DOHH2 (cell line): ENCODE data around the gene TERB1.

ENCODE experiments used
- H3F3A ChIP-seq: fragments of 200-600 bp; sonication (generic), shearing (Covaris generic); 2 replicates; pipeline ENCODE4 v1.6.0; 2016; ENCODE audit warnings: antibody characterized with exemption, mild to moderate bottlenecking; ENCODE audit not compliant: control insufficient read depth, insufficient read depth
- H3K27ac ChIP-seq: fragments of 200-600 bp; sonication (generic); 2 replicates; pipeline ENCODE4 v1.5.1; 2014; ENCODE audit warnings: low read depth, mild to moderate bottlenecking, low read length, moderate library complexity
- H3K27me3 ChIP-seq: fragments of 200-600 bp; sonication (generic); 2 replicates; pipeline ENCODE4 v1.6.1; 2014; ENCODE audit warnings: mild to moderate bottlenecking, low read length, mixed read lengths; ENCODE audit not compliant: control insufficient read depth
- H3K36me3 ChIP-seq: fragments of 200-600 bp; sonication (generic); 2 replicates; pipeline ENCODE4 v1.6.1; 2014; ENCODE audit warnings: mild to moderate bottlenecking, low read length, moderate library complexity, mixed read lengths; ENCODE audit not compliant: control insufficient read depth
- H3K4me1 ChIP-seq: fragments of 200-600 bp; sonication (generic); 2 replicates; pipeline ENCODE4 v1.6.1; 2014; ENCODE audit warnings: mild to moderate bottlenecking, low read length, mixed read lengths; ENCODE audit not compliant: control insufficient read depth
- H3K4me2 ChIP-seq: fragments of 200-600 bp; sonication (generic); 2 replicates; pipeline ENCODE4 v1.6.0; 2014; ENCODE audit warnings: mild to moderate bottlenecking, low read length, moderate library complexity
- H3K4me3 ChIP-seq: fragments of 200-600 bp; sonication (generic); 2 replicates; pipeline ENCODE4 v1.5.1; 2014; ENCODE audit warnings: mild to moderate bottlenecking, low read length, mixed read lengths
- H3K79me2 ChIP-seq: fragments of 200-600 bp; sonication (generic); 2 replicates; pipeline ENCODE4 v1.6.1; 2014; ENCODE audit warnings: mild to moderate bottlenecking, low read length, mixed read lengths; ENCODE audit not compliant: control insufficient read depth
- H3K9me2 ChIP-seq: fragments of 200-600 bp; sonication (generic); replicated peaks from 2 replicates; pipeline ENCODE4 v1.6.1; 2014; ENCODE audit warnings: mild to moderate bottlenecking, low read length, mixed read lengths; ENCODE audit not compliant: control insufficient read depth
- H3K9me3 ChIP-seq: fragments of 200-600 bp; sonication (generic); 2 replicates; pipeline ENCODE4 v1.6.1; 2014; ENCODE audit warnings: antibody characterized with exemption, low read length, mixed read lengths; ENCODE audit not compliant: control insufficient read depth, insufficient read depth
- H4K20me1 ChIP-seq: fragments of 200-600 bp; sonication (generic); 2 replicates; pipeline ENCODE4 v1.6.0; 2014; ENCODE audit warnings: low read depth, mild to moderate bottlenecking, antibody characterized with exemption, low read length, moderate library complexity; ENCODE audit not compliant: control insufficient read depth, insufficient read depth
- CTCF ChIP-seq: fragments of 200-600 bp; sonication (generic); IDR thresholded peaks from one replicate; pipeline ENCODE4 v1.5.1; 2014; ENCODE audit warnings: antibody characterized with exemption, mild to moderate bottlenecking, low read depth, low read length; ENCODE audit not compliant: poor library complexity, severe bottlenecking
- EZH2phosphoT487 ChIP-seq: fragments of 200-600 bp; sonication (generic); IDR thresholded peaks from 2 replicates; pipeline ENCODE4 v1.6.1; 2017; ENCODE audit warnings: borderline replicate concordance, mild to moderate bottlenecking, antibody characterized with exemption, low read length, moderate library complexity, mixed read lengths

Gene TERB1

GRCh38 chr16:66843191-66843590, 41.8 kb upstream of the TERB1 start:
- Histone ChIP-seq H3K27ac (no peak overlapping the region), H3K4me2 (no peak overlapping the region), H3K9me2 (no peaks in the 10 kb centered on the region), H3K4me3 (no peak overlapping the region), H3K9me3 (no peaks in the 10 kb centered on the region), H4K20me1 (0 out of 2 replicates have a peak, but pooled peaks cover 4% of the 10 kb centered on the region), H3K4me1 (peaks cover 14% of the 10 kb centered on the region), H3K27me3 (peaks cover 39% of the 10 kb centered on the region), H3K79me2 (no peaks in the 10 kb centered on the region), H3F3A (no peaks in the 10 kb centered on the region), H3K36me3 (no peaks in the 10 kb centered on the region)
- TF ChIP-seq CTCF: no peak
- no peak for TF ChIP-seq EZH2phosphoT487

GRCh38 chr16:66842765-66843164, 41.4 kb upstream of the TERB1 start:
- Histone ChIP-seq H3K4me2 (no peak overlapping the region), H4K20me1 (0 out of 2 replicates have a peak, but pooled peaks cover 4% of the 10 kb centered on the region), H3K9me2 (no peaks in the 10 kb centered on the region), H3K4me3 (no peak overlapping the region), H3K27me3 (peaks cover 39% of the 10 kb centered on the region), H3K79me2 (no peaks in the 10 kb centered on the region), H3K9me3 (no peaks in the 10 kb centered on the region), H3K27ac (no peak overlapping the region), H3F3A (no peaks in the 10 kb centered on the region), H3K4me1 (peaks cover 14% of the 10 kb centered on the region), H3K36me3 (no peaks in the 10 kb centered on the region)
- TF ChIP-seq EZH2phosphoT487: no peak
- no peak for TF ChIP-seq CTCF

GRCh38 chr16:66841366-66841765, 40.0 kb upstream of the TERB1 start:
- peaks cover 26% of the 10 kb centered on the region for H3K27me3 ChIP-seq
- H3K4me2 ChIP-seq: no peak overlapping the region
- H3K79me2 ChIP-seq: no peaks in the 10 kb centered on the region
- no peak overlapping the region for H3K27ac ChIP-seq
- H4K20me1 ChIP-seq: 0 out of 2 replicates have a peak, but pooled peaks cover 2% of the 10 kb centered on the region
- H3F3A ChIP-seq: no peaks in the 10 kb centered on the region
- H3K36me3 ChIP-seq: no peaks in the 10 kb centered on the region
- no peaks in the 10 kb centered on the region for H3K9me3 ChIP-seq
- H3K4me3 ChIP-seq: no peak overlapping the region
- peaks cover 14% of the 10 kb centered on the region for H3K4me1 ChIP-seq
- no peak for TF ChIP-seq EZH2phosphoT487
- TF ChIP-seq CTCF: no peak
- no peaks in the 10 kb centered on the region for H3K9me2 ChIP-seq

GRCh38 chr16:66840883-66841282, 39.5 kb upstream of the TERB1 start:
- Histone ChIP-seq H3K36me3 (no peaks in the 10 kb centered on the region), H3K79me2 (no peaks in the 10 kb centered on the region), H4K20me1 (no peaks in the 10 kb centered on the region), H3K9me3 (no peaks in the 10 kb centered on the region), H3K9me2 (no peaks in the 10 kb centered on the region), H3K27ac (no peak overlapping the region), H3K4me3 (no peak overlapping the region), H3K4me1 (peaks cover 10% of the 10 kb centered on the region), H3K4me2 (no peak overlapping the region), H3K27me3 (peaks cover 22% of the 10 kb centered on the region), H3F3A (no peaks in the 10 kb centered on the region)
- TF ChIP-seq CTCF (no peak), EZH2phosphoT487 (no peak)
